A549 treated with CpdA at 1 μM for 4 hours (cell line): ENCODE results near the gene OSCAR. TPM values are rescaled to one million over a fixed set of nuclear protein-coding genes. Genes with fewer than 3 reads are reported as not detected.

Experiments
- total RNA-seq: library from RNA; stranded (reverse); fragments of 200-300 nt; extraction: Qiagen RNA extraction; gene quantifications from 5 replicates; pipeline ENCODE4 v1.2.3, GENCODE V29; 2022; ENCODE audit warnings: low read depth

OSCAR gene, protein sequence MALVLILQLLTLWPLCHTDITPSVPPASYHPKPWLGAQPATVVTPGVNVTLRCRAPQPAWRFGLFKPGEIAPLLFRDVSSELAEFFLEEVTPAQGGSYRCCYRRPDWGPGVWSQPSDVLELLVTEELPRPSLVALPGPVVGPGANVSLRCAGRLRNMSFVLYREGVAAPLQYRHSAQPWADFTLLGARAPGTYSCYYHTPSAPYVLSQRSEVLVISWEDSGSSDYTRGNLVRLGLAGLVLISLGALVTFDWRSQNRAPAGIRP
- total RNA-seq: 0.21 to 0.51 TPM (median 0.30 TPM) in 5 replicates

GRCh38 chr19:54100561-54100960 lies at the start of gene OSCAR:
Gene OSCAR, minus strand, starts transcription at chr19:54100803. Its CDS starts 11 bp downstream, at chr19:54100792.

DNA sequence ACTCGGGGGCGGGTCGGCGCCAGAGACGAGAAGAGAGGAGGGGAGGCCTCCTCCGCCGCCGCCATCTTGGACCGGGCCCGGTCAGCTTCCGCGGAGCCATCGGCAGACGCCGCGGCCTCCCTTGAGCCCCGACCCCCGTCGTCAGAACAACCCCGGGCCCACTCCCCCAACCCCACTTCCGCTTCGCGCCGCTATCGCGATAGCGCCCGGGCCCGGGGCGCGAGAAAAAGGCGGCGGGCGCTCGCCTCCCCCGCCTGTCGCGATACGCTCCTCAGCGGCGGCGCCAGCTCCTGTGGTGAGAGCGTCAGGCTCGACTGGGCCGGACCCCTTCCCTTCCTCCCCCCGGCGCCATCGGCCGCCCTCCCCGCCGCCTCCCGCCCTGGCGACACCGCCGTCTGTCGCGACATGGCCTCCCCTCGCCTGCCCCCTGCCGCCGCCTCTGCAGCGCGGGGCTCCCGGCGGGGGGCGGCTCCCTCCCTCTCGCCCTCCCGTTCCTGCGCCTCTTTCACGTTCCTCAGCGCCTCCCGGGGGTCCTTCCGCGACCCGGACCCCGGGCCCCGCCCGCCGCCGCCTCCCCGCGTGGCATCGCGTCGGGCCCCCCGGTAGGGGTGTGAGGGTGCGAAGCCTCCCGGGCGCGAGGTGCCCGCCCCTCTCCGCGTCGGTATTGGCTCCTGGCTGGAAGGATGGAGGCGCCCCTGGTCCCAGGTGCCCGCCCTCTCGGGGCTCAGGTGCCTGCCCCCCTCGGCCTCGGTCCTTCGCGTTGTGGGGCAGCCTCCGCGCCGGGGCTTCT lies 37.3 kb upstream of the OSCAR start, which contains the start of gene CNOT3:
Gene CNOT3 (plus strand): TSS at position 64 of the 790 bp plus-strand sequence. CDS start 5,217 bp downstream, outside the sequence.

GRCh38 chr19:54115109-54116063 lies 14.8 kb upstream of the OSCAR start, which contains the start of the genes PRPF31 and TFPT:
Gene PRPF31, plus strand, starts transcription at chr19:54115754. Its CDS starts 2,525 bp downstream, at chr19:54118279.
Gene TFPT, minus strand, starts transcription at chr19:54115657. Its CDS starts 388 bp downstream, at chr19:54115269.

DNA sequence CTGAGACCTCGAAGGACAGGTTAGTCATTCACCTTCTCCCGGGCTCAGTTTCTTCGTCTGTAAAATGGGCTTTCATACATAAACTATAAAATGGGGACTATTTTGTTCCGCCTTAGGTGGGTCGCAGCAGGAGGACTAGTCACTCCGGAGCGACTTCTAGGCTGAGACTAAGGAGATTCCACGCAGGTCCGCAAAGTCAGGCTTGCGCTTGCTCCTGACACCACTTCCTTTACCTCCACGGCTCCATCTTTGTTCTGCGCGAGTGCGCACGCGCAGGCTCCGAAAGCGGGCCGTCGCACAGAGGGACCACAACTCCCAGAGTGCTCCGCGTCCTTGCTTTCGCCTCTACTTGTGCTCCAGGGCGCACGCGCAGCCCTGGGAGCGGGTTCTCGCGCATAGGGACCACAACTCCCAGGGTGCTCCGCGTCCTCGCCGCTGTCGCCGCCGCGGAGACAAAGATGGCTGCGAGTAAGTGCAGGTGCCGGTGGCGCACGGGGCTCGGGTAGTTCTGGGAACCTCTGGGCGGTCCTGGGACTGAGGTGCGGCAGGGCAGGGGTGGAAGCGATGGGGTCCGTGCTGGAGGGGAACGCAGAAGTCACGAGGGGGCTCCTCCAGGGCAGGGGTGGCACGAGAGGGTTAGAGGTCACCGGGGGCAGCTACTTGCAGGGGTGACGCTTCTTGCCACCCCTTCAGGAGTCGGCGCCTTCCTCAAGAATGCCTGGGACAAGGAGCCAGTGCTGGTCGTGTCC lies 2.0 kb upstream of the OSCAR start, which contains the start of gene NDUFA3:
Gene NDUFA3 (plus strand): TSS at position 435 of the 749 bp plus-strand sequence. CDS start 24 bp downstream, at position 459.

DNA sequence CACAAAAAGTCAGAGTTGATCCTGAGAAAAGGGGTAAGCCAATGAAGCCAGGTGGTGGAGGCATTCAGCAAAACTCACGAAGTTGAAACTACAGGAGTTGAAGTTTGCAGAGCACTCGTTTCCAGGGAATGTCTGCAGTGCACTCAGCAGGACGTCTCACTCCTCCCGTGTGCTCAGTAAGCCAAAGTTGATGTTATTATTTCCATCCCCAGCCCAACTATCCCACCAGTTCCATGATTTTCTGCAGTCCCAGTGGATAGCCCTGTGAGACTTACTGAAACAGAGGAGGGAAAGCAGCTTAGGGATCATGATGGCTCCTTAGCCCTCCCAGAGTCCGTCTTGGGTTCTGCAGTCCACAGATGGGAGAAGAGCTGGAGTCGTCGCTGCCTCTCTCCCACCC lies 19.6 kb downstream of the OSCAR start, which contains the start of gene TARM1:
Gene TARM1 (minus strand): TSS at position 334 of the 400 bp plus-strand sequence. CDS start 25 bp downstream, at position 309.

DNA sequence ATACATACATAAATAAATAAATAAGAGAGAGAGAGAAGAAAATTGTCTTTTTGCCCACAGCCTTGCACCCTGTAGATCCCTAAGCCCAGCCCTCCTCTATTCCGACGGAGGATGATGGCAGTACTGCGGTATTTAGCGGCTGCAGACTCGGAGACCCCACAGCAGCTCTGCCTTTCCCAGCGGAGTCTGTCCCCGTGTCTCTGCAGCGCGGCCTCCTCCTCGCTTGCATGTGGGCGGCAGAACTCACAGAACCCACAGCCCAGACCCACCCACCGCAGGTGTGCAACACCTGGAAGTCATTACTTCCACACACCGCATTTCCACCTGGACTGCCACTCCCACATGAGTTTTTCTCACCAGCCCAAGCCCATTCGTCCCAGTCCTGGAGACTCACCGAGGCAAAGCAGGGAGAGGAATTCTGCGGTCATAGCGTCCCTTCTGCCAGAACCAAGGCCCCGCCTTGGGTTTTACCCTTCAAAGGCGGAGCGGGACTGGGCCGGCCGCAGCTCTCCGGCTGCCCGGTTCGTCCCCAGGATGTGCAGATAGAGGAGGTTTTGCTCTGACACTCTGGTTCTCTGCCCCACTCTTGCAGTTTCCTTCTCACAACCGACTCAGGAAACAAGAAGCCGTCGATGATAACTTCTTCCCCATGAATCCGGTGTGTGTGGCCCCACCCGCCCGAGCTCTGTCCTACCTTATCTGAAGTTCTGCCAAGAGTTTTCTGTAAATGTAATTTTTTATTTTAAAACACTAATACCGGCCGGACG lies 37.1 kb downstream of the OSCAR start, which contains the start of gene VSTM1:
Gene VSTM1 (minus strand): TSS at position 548 of the 767 bp plus-strand sequence. CDS start 120 bp downstream, at position 428.

Other genes with a start within 250 kb of the OSCAR start
- 232 to 314 TPM (median 275 TPM) in 5 replicates for gene MYADM, start 232.9 kb downstream of the OSCAR start, total RNA-seq
- gene PRKCG, start 218.6 kb downstream of the OSCAR start, total RNA-seq: 5.2 to 6.9 TPM (median 5.8 TPM) in 5 replicates
- gene CACNG7, start 191.5 kb downstream of the OSCAR start, total RNA-seq: 6.8 to 10.8 TPM (median 9.6 TPM) in 5 replicates
- gene CACNG8, start 137.9 kb downstream of the OSCAR start, total RNA-seq: 1.2 to 1.9 TPM (median 1.7 TPM) in 5 replicates
- 9.7 to 13.4 TPM (median 10.8 TPM) in 5 replicates for gene CACNG6, start 109.2 kb downstream of the OSCAR start, total RNA-seq
- gene VSTM1, start 36.9 kb downstream of the OSCAR start, total RNA-seq: 0.35 to 0.81 TPM (median 0.79 TPM) in 4 of 5 replicates, not detected in the other
- gene TARM1, start 19.4 kb downstream of the OSCAR start, total RNA-seq: not detected in 5 replicates
- 194 to 262 TPM (median 237 TPM) in 5 replicates for gene NDUFA3, start 2.1 kb upstream of the OSCAR start, total RNA-seq
- 21.9 to 25.5 TPM (median 23.0 TPM) in 5 replicates for gene TFPT, start 14.9 kb upstream of the OSCAR start, total RNA-seq
- 112 to 122 TPM (median 116 TPM) in 5 replicates for gene PRPF31, start 15.0 kb upstream of the OSCAR start, total RNA-seq
- gene CNOT3, start 37.0 kb upstream of the OSCAR start, total RNA-seq: 60.9 to 77.0 TPM (median 70.0 TPM) in 5 replicates
- gene LENG1, start 58.9 kb upstream of the OSCAR start, total RNA-seq: 6.7 to 9.8 TPM (median 9.1 TPM) in 5 replicates
- gene TMC4, start 72.4 kb upstream of the OSCAR start, total RNA-seq: 0.24 to 1.5 TPM (median 1.3 TPM) in 5 replicates
- 126 to 174 TPM (median 157 TPM) in 5 replicates for gene MBOAT7, start 88.8 kb upstream of the OSCAR start, total RNA-seq
- 80.8 to 131 TPM (median 123 TPM) in 5 replicates for gene TSEN34, start 90.5 kb upstream of the OSCAR start, total RNA-seq
- 2,035 to 2,508 TPM (median 2,323 TPM) in 5 replicates for gene RPS9, start 100.1 kb upstream of the OSCAR start, total RNA-seq
- 0.05 to 0.11 TPM (median 0.06 TPM) in 3 of 5 replicates, not detected in the others for gene LILRB3, start 122.2 kb upstream of the OSCAR start, total RNA-seq
- 0.03 to 0.07 TPM in 2 of 5 replicates, not detected in the others for gene LILRA6, start 142.0 kb upstream of the OSCAR start, total RNA-seq
- 0.03 to 0.06 TPM in 2 of 5 replicates, not detected in the others for gene LILRB5, start 156.5 kb upstream of the OSCAR start, total RNA-seq
- gene LILRB2, start 180.3 kb upstream of the OSCAR start, total RNA-seq: 0.14 TPM in 1 of 5 replicates, not detected in the others
- not detected in 5 replicates for gene LILRA5, start 212.4 kb upstream of the OSCAR start, total RNA-seq
- not detected in 5 replicates for gene LILRA4, start 238.4 kb upstream of the OSCAR start, total RNA-seq